HepG2 (cell line): ENCODE measurements around the gene MAST1. TPM values are rescaled to one million over a fixed set of nuclear protein-coding genes. Genes with fewer than 3 reads are reported as not detected.

Source experiments
- CENPT ChIP-seq: sonication (generic); formaldehyde crosslinking; IDR thresholded peaks from 2 replicates; pipeline ENCODE4 v1.8.0; 2022; ENCODE audit warnings: low read depth, mild to moderate bottlenecking, moderate library complexity, missing genetic modification reagents
- FIP1L1 ChIP-seq: fragments of 200-400 bp; formaldehyde crosslinking; IDR thresholded peaks from 2 replicates; pipeline ENCODE4 v1.6.1; 2018; ENCODE audit warnings: low read depth, mild to moderate bottlenecking, low read length, moderate library complexity, borderline replicate concordance; ENCODE audit not compliant: insufficient read depth
- FOXJ3 ChIP-seq: sonication (generic); formaldehyde crosslinking; IDR thresholded peaks from 2 replicates; pipeline ENCODE4 v1.4.0; 2020; ENCODE audit warnings: missing genetic modification reagents, mild to moderate bottlenecking, borderline replicate concordance
- HNRNPK ChIP-seq: fragments of 200-400 bp; formaldehyde crosslinking; IDR thresholded peaks from 2 replicates; pipeline ENCODE4 v1.6.1; 2018; ENCODE audit warnings: low read length, low read depth, moderate library complexity, mild to moderate bottlenecking; ENCODE audit not compliant: poor library complexity, severe bottlenecking
- HNRNPL ChIP-seq: fragments of 200-400 bp; formaldehyde crosslinking; IDR thresholded peaks from 2 replicates; pipeline ENCODE4 v1.6.1; 2017; ENCODE audit warnings: mild to moderate bottlenecking, low read depth, low read length
- HOXA5 ChIP-seq: sonication (generic); formaldehyde crosslinking; IDR thresholded peaks from 2 replicates; pipeline ENCODE4 v1.4.0; 2020; ENCODE audit warnings: missing genetic modification reagents
- IRF2 ChIP-seq: IDR thresholded peaks from 2 replicates; pipeline ENCODE4 v1.6.1; 2018; ENCODE audit warnings: missing genetic modification reagents, missing compliant biosample characterization
- KAT2B ChIP-seq: fragments of 150-350 bp; IDR thresholded peaks from 2 replicates; pipeline ENCODE4 v1.6.1; 2014; ENCODE audit warnings: low read depth, low read length, borderline replicate concordance
- MZF1 ChIP-seq: sonication (generic); formaldehyde crosslinking; IDR thresholded peaks from 2 replicates; pipeline ENCODE4 v1.8.1; 2023; ENCODE audit warnings: mild to moderate bottlenecking, missing genetic modification reagents, borderline replicate concordance
- NCOR1 ChIP-seq: fragments of 200-600 bp; sonication (generic); IDR thresholded peaks from 2 replicates; pipeline ENCODE4 v1.7.0; 2017; ENCODE audit warnings: antibody characterized with exemption, low read length, borderline replicate concordance
- NFRKB ChIP-seq: fragments of 450-650 bp; IDR thresholded peaks from 2 replicates; pipeline ENCODE4 v1.6.1; 2017
- PITX1 ChIP-seq: sonication (generic); formaldehyde crosslinking; IDR thresholded peaks from 2 replicates; pipeline ENCODE4 v1.5.1; 2020; ENCODE audit warnings: mild to moderate bottlenecking, missing genetic modification reagents
- RFX1 ChIP-seq: fragments of 450-650 bp; IDR thresholded peaks from 2 replicates; pipeline ENCODE4 v1.6.1; 2017
- SOX13 ChIP-seq, 3 experiments: fragments of 450-650 bp in 1 of 3; sonication (generic) in 1 of 3; formaldehyde crosslinking in 1 of 3; IDR thresholded peaks in 2 of 3; conservative IDR thresholded peaks in 1 of 3; 2 replicates each; pipeline versions ENCODE4 v1.5.0 to v1.6.1; 2016 to 2020; ENCODE audit warnings: antibody characterized with exemption in 1 of 3, mild to moderate bottlenecking in 1 of 3, missing compliant biosample characterization in 1 of 3, missing genetic modification reagents in 1 of 3, moderate library complexity in 1 of 3
- SRSF1 ChIP-seq: fragments of 200-400 bp; formaldehyde crosslinking; optimal IDR thresholded peaks from 2 replicates; pipeline ENCODE3; 2017; ENCODE audit warnings: mild to moderate bottlenecking, low read depth, low read length, moderate library complexity
- ZFP37 ChIP-seq: sonication (generic); formaldehyde crosslinking; IDR thresholded peaks from 2 replicates; pipeline ENCODE4 v1.4.0; 2020; ENCODE audit warnings: missing genetic modification reagents, borderline replicate concordance
- ZMAT5 ChIP-seq: sonication (generic); formaldehyde crosslinking; IDR thresholded peaks from 2 replicates; pipeline ENCODE4 v1.5.0; 2020; ENCODE audit warnings: mild to moderate bottlenecking, low read depth, missing genetic modification reagents, borderline replicate concordance
- ZNF274 ChIP-seq: sonication (generic); formaldehyde crosslinking; IDR thresholded peaks from 2 replicates; pipeline ENCODE4 v1.5.1; 2020; ENCODE audit warnings: mild to moderate bottlenecking, missing genetic modification reagents
- ZNF276 ChIP-seq: sonication (generic); formaldehyde crosslinking; IDR thresholded peaks from 2 replicates; pipeline ENCODE4 v1.4.0; 2020; ENCODE audit warnings: mild to moderate bottlenecking, low read depth, missing genetic modification reagents
- ZNF564 ChIP-seq: sonication (generic); formaldehyde crosslinking; IDR thresholded peaks from 2 replicates; pipeline ENCODE4 v1.8.1; 2023; ENCODE audit warnings: mild to moderate bottlenecking, missing genetic modification reagents
- ZNF646 ChIP-seq: sonication (generic); formaldehyde crosslinking; IDR thresholded peaks from 2 replicates; pipeline ENCODE4 v1.9.0; 2021; ENCODE audit warnings: mild to moderate bottlenecking, missing genetic modification reagents
- ZNF674 ChIP-seq: sonication (generic); formaldehyde crosslinking; IDR thresholded peaks from 2 replicates; pipeline ENCODE4 v1.5.0; 2020; ENCODE audit warnings: low read depth, mild to moderate bottlenecking, missing genetic modification reagents
- polyA plus RNA-seq, 8 experiments: library from polyadenylated mRNA; depleted of rRNA in 3 of 8; stranded (reverse) in 7 of 8; unstranded in 1 of 8; fragments of >200 nt; fragmentation: Illumina TruSeq in 4 of 8; extraction: Trizol in 4 of 8; gene quantifications; 2 replicates each; pipeline versions ENCODE4 v1.2.1 to v1.2.3, GENCODE V29; 2011 to 2016; ENCODE audit warnings: low read depth in 4 of 8, missing spikeins in 1 of 8, mixed read lengths in 1 of 8; ENCODE audit not compliant: insufficient read depth in 1 of 8
- total RNA-seq, 5 experiments: library from RNA; depleted of rRNA; stranded (reverse); fragments of >200 nt; fragmentation: Illumina TruSeq; extraction: Trizol; gene quantifications; 2 replicates each; pipeline ENCODE4 v1.2.3, GENCODE V29; 2016; ENCODE audit warnings: low read depth in 1 of 5

MAST1 gene
- total and polyA plus RNA-seq, 2 of the 13 experiments (the other 11 are each of a cell fraction or from before 2014, with no cell fraction given) = 0.73 to 4.7 TPM

GRCh38 chr19:12790628-12791344 is 47.5 kb upstream of the MAST1 start (continued):
- no peak for TF ChIP-seq ZNF646
- no peak for TF ChIP-seq ZNF674 (CRISPR knock-in tag)
- no peak for TF ChIP-seq CENPT (CRISPR knock-in tag)
- TF ChIP-seq FIP1L1 = no peak
- TF ChIP-seq ZNF276 (CRISPR knock-in tag) = no peak
- no peak for TF ChIP-seq HNRNPL
- no peak for TF ChIP-seq HOXA5 (CRISPR knock-in tag)
- TF ChIP-seq RFX1 = no peak
- no peak for TF ChIP-seq MZF1 (CRISPR knock-in tag)
- no peak for TF ChIP-seq PITX1 (CRISPR knock-in tag)
- TF ChIP-seq ZNF564 (CRISPR knock-in tag) = no peak
- TF ChIP-seq ZNF274 (CRISPR knock-in tag) = no peak
- TF ChIP-seq SRSF1 = no peak
- no peak for TF ChIP-seq SOX13 (IDR thresholded peaks at IDR 0.05)
- TF ChIP-seq SOX13 (CRISPR knock-in tag; conservative IDR thresholded peaks at IDR 0.05 in 1 of 2, IDR thresholded peaks at IDR 0.05 in 1 of 2) = no peak
- no peak for TF ChIP-seq IRF2 (CRISPR knock-in tag)
- TF ChIP-seq ZMAT5 (CRISPR knock-in tag) = no peak
- no peak for TF ChIP-seq NCOR1
- no peak for TF ChIP-seq KAT2B
- TF ChIP-seq FOXJ3 (CRISPR knock-in tag) = no peak
- no peak for TF ChIP-seq ZFP37
- no peak for TF ChIP-seq NFRKB
- no peak for TF ChIP-seq HNRNPK
